ENCODE data around the gene ZNF488.

- TF ChIP-seq CTCF (conservative IDR thresholded peaks at IDR 0.05 in 1 of 2, IDR thresholded peaks at IDR 0.05 in 1 of 2; ENCODE audit: low read depth in 1 of 2, low read length in 2 of 2) (no peak), EZH2 (IDR thresholded peaks at IDR 0.05; ENCODE audit: low read length, missing control alignments) (no peak)
These were observed 26.8 kb upstream of the ZNF488 start for GRCh38 chr10:47410862-47411261.
